Fibroblast of gingiva (primary cell): ENCODE results near the gene KIF5A.
A peak's percentile ranks its signal among the peaks of the same experiment; 100 is the strongest.

Source experiments
- DNase-seq: peaks from one replicate; pipeline ENCODE4 v3.0.0-alpha.2; 2011; ENCODE audit warnings: low read depth

KIF5A gene

GRCh38 chr12:57520053-57520818, 29.6 kb upstream of the KIF5A start, which contains the start of gene DDIT3:
TSS of gene DDIT3 (minus strand) at chr12:57520514. CDS start at chr12:57517406, 3,108 bp downstream.
- DNase-seq, result peak; percentile 99

GRCh38 chr12:57521525-57522010, 28.3 kb upstream of the KIF5A start:
- DNase-seq, result no peak

- peak; percentile 94 for DNase-seq
Measured at GRCh38 chr12:57522011-57522886, 27.6 kb upstream of the KIF5A start, which contains the start of gene MBD6. TSS of gene MBD6 (plus strand) at chr12:57522824. CDS start at chr12:57524304, 1,480 bp downstream.

GRCh38 chr12:57522887-57523705, 26.7 kb upstream of the KIF5A start:
- DNase-seq, result peak; percentile 55

GRCh38 chr12:57523706-57524614, 25.9 kb upstream of the KIF5A start:
- DNase-seq, result no peak

- no peak for DNase-seq
Measured at GRCh38 chr12:57524814-57525614, 24.8 kb upstream of the KIF5A start.

- DNase-seq, result no peak
Measured at GRCh38 chr12:57525615-57526383, 24.0 kb upstream of the KIF5A start.

GRCh38 chr12:57526477-57527126, 23.2 kb upstream of the KIF5A start:
- no peak for DNase-seq

GRCh38 chr12:57527184-57527583, 22.7 kb upstream of the KIF5A start:
- no peak for DNase-seq

GRCh38 chr12:57528176-57528575, 21.7 kb upstream of the KIF5A start:
- no peak for DNase-seq

- no peak for DNase-seq
Measured at GRCh38 chr12:57528831-57529555, 20.9 kb upstream of the KIF5A start.

- no peak for DNase-seq
Measured at GRCh38 chr12:57529831-57530230, 20.0 kb upstream of the KIF5A start.

GRCh38 chr12:57530396-57531142, 19.3 kb upstream of the KIF5A start:
- DNase-seq, result no peak

GRCh38 chr12:57531836-57532235, 18.0 kb upstream of the KIF5A start:
- DNase-seq, result no peak

GRCh38 chr12:57533108-57533507, 16.7 kb upstream of the KIF5A start:
- DNase-seq, result no peak

- DNase-seq, result no peak
Measured at GRCh38 chr12:57534250-57534649, 15.6 kb upstream of the KIF5A start.

- no peak for DNase-seq
Measured at GRCh38 chr12:57534991-57535543, 14.8 kb upstream of the KIF5A start.
